H1 (cell line): ENCODE measurements around the gene PKD2. TPM values are rescaled to one million over a fixed set of nuclear protein-coding genes. Genes with fewer than 3 reads are reported as not detected.

Experiments used
- CTCF ChIA-PET: fragments of 300-600 bp; sonication (Branson Sonifier 250); formaldehyde crosslinking; loops from one replicate; lab custom pipeline; 2021; ENCODE audit not compliant: partially characterized antibody; lab: Charles Lee
- POLR2A ChIA-PET: fragments of 300-600 bp; sonication (Branson Sonifier 250); formaldehyde crosslinking; loops from one replicate; lab custom pipeline; 2021; ENCODE audit warnings: inconsistent platforms; ENCODE audit not compliant: partially characterized antibody; lab: Charles Lee
- DNase-seq, 2 experiments: peaks; one replicate each; pipeline versions ENCODE4 v3.0.0 to v3.0.0-alpha.2; 2010 to 2022; ENCODE audit warnings: low spot score in 2 of 2, low read depth in 1 of 2, mixed read lengths in 1 of 2
- FAIRE-seq: peaks from 2 replicates; lab custom pipeline; 2011; peaks lifted over from hg19 to GRCh38; lab: Jason Lieb, UNC
- H2AFZ ChIP-seq: 2 replicates; pipeline ENCODE4 v1.8.1; 2012; ENCODE audit warnings: low read length, inconsistent platforms
- H2AK5ac ChIP-seq: 2 replicates; pipeline ENCODE4 v1.6.1; 2013; ENCODE audit warnings: low read depth, low read length
- H2BK120ac ChIP-seq: replicated peaks from 2 replicates; pipeline ENCODE3; 2013; ENCODE audit warnings: low read depth, low read length, inconsistent platforms
- H2BK12ac ChIP-seq: 2 replicates; pipeline ENCODE4 v1.6.1; 2013; ENCODE audit warnings: low read depth, low read length
- H2BK15ac ChIP-seq: 2 replicates; pipeline ENCODE4 v1.6.1; 2013; ENCODE audit warnings: low read length
- H2BK20ac ChIP-seq: 2 replicates; pipeline ENCODE4 v1.6.1; 2013; ENCODE audit warnings: low read length
- H2BK5ac ChIP-seq: 2 replicates; pipeline ENCODE4 v1.6.1; 2013; ENCODE audit warnings: low read depth, low read length
- H3K14ac ChIP-seq: 2 replicates; pipeline ENCODE4 v1.6.1; 2013; ENCODE audit warnings: inconsistent platforms; ENCODE audit not compliant: insufficient read length
- H3K18ac ChIP-seq: 2 replicates; pipeline ENCODE4 v1.6.1; 2013; ENCODE audit warnings: low read length; ENCODE audit errors: extremely low read depth
- H3K23ac ChIP-seq: 2 replicates; pipeline ENCODE4 v1.6.1; 2013; ENCODE audit warnings: inconsistent platforms; ENCODE audit not compliant: insufficient read length
- H3K23me2 ChIP-seq: 2 replicates; pipeline ENCODE4 v1.6.1; 2013; ENCODE audit warnings: low read depth, low read length
- H3K27ac ChIP-seq: 2 replicates; pipeline ENCODE4 v1.6.1; 2011; ENCODE audit warnings: low read depth, low read length, inconsistent platforms
- H3K27me3 ChIP-seq, 4 experiments: replicated peaks in 1 of 4; 1 replicate in 1 of 4; 2 replicates in 3 of 4; pipeline versions ENCODE4 v1.6.1 to v1.8.1; 2011 to 2013; ENCODE audit warnings: low read length in 3 of 4, mild to moderate bottlenecking in 3 of 4, inconsistent platforms in 2 of 4, mixed read lengths in 2 of 4, moderate library complexity in 1 of 4; ENCODE audit not compliant: control insufficient read depth in 3 of 4, insufficient read depth in 3 of 4; ENCODE audit errors: extremely low read depth in 1 of 4
- H3K36me3 ChIP-seq, 4 experiments: 2 replicates each; pipeline versions ENCODE4 v1.6.1 to v1.8.1; 2011 to 2013; ENCODE audit warnings: mild to moderate bottlenecking in 4 of 4, low read length in 3 of 4, moderate library complexity in 2 of 4, control low read depth in 1 of 4, inconsistent platforms in 1 of 4; ENCODE audit not compliant: insufficient read depth in 4 of 4, control insufficient read depth in 2 of 4
- H3K4ac ChIP-seq: replicated peaks from 2 replicates; pipeline ENCODE3; 2013; ENCODE audit warnings: low read length, low read depth, mixed read lengths, inconsistent platforms; ENCODE audit not compliant: insufficient read length
- H3K4me1 ChIP-seq, 4 experiments: replicated peaks in 1 of 4; 1 replicate in 1 of 4; 2 replicates in 3 of 4; pipeline versions ENCODE4 v1.6.1 to v1.8.1; 2011 to 2013; ENCODE audit warnings: low read length in 3 of 4, inconsistent platforms in 2 of 4, mixed read lengths in 1 of 4; ENCODE audit not compliant: insufficient read depth in 4 of 4, control insufficient read depth in 3 of 4
- H3K4me2 ChIP-seq, 2 experiments: 2 replicates each; pipeline versions ENCODE4 v1.6.1 to v1.8.1; 2011 to 2013; ENCODE audit warnings: low read depth in 2 of 2, low read length in 2 of 2, control low read depth in 1 of 2, inconsistent platforms in 1 of 2, mild to moderate bottlenecking in 1 of 2; ENCODE audit not compliant: insufficient read depth in 1 of 2
- H3K4me3 ChIP-seq, 4 experiments: fragments of 200-600, 300-600 bp in 1 of 4; sonication (generic), shearing (Covaris generic), sonication (Bioruptor Twin) in 1 of 4; 2 replicates each; pipeline versions ENCODE4 v1.5.1 to v1.8.1; 2011 to 2016; ENCODE audit warnings: low read length in 4 of 4, low read depth in 3 of 4, control low read depth in 2 of 4, inconsistent platforms in 2 of 4, mild to moderate bottlenecking in 2 of 4, mixed read lengths in 1 of 4, moderate library complexity in 1 of 4; ENCODE audit not compliant: insufficient read depth in 2 of 4; ENCODE audit errors: extremely low read depth in 1 of 4
- H3K56ac ChIP-seq: replicated peaks from 2 replicates; pipeline ENCODE3; 2013; ENCODE audit warnings: low read depth, mild to moderate bottlenecking, mixed read lengths, low read length, inconsistent platforms; ENCODE audit not compliant: insufficient read length
- H3K79me1 ChIP-seq: 2 replicates; pipeline ENCODE4 v1.6.1; 2013; ENCODE audit warnings: low read depth, low read length, control low read depth
- H3K79me2 ChIP-seq, 2 experiments: 2 replicates each; pipeline versions ENCODE4 v1.6.1 to v1.8.1; 2012 to 2013; ENCODE audit warnings: low read length in 2 of 2, mild to moderate bottlenecking in 2 of 2, inconsistent platforms in 1 of 2; ENCODE audit not compliant: insufficient read depth in 2 of 2, control insufficient read depth in 1 of 2
- H3K9ac ChIP-seq, 4 experiments: replicated peaks in 1 of 4; 1 replicate in 1 of 4; 2 replicates in 3 of 4; pipeline versions ENCODE4 v1.6.1 to v1.8.1; 2011 to 2013; ENCODE audit warnings: low read depth in 3 of 4, low read length in 3 of 4, control low read depth in 2 of 4, mild to moderate bottlenecking in 2 of 4, moderate library complexity in 2 of 4, inconsistent platforms in 1 of 4; ENCODE audit errors: extremely low read depth in 1 of 4
- H3K9me3 ChIP-seq, 2 experiments: 2 replicates each; pipeline versions ENCODE4 v1.6.1 to v1.8.1; 2012 to 2013; ENCODE audit warnings: mild to moderate bottlenecking in 2 of 2, moderate library complexity in 2 of 2, control low read depth in 1 of 2, inconsistent platforms in 1 of 2, low read depth in 1 of 2, low read length in 1 of 2, mixed read lengths in 1 of 2; ENCODE audit not compliant: insufficient read depth in 2 of 2
- H4K20me1 ChIP-seq, 2 experiments: replicated peaks in 1 of 2; 2 replicates each; pipeline versions ENCODE3 to v1.8.1; 2011 to 2013; ENCODE audit warnings: inconsistent platforms in 2 of 2, low read length in 2 of 2, mild to moderate bottlenecking in 1 of 2; ENCODE audit not compliant: insufficient read depth in 2 of 2, control insufficient read depth in 1 of 2
- H4K5ac ChIP-seq: 2 replicates; pipeline ENCODE4 v1.6.1; 2013; ENCODE audit warnings: low read length, low read depth, mixed read lengths, inconsistent platforms; ENCODE audit not compliant: insufficient read length
- H4K8ac ChIP-seq: 2 replicates; pipeline ENCODE4 v1.8.0; 2013; ENCODE audit warnings: mild to moderate bottlenecking, moderate library complexity, low read length, inconsistent platforms; ENCODE audit not compliant: insufficient read depth; ENCODE audit errors: extremely low read depth
- H4K91ac ChIP-seq: replicated peaks from 2 replicates; pipeline ENCODE3; 2013; ENCODE audit warnings: low read length, mixed read lengths, inconsistent platforms; ENCODE audit not compliant: insufficient read length
- CHD1 ChIP-seq: IDR thresholded peaks from 2 replicates; pipeline ENCODE4 v1.6.1; 2012; ENCODE audit warnings: low read depth, low read length, improper control_type of control experiment
- CHD2 ChIP-seq: IDR thresholded peaks from 2 replicates; pipeline ENCODE4 v1.6.1; 2012; ENCODE audit warnings: low read length, improper control_type of control experiment
- JUND ChIP-seq: IDR thresholded peaks from 2 replicates; pipeline ENCODE4 v1.6.1; 2011; ENCODE audit warnings: mild to moderate bottlenecking, improper control_type of control experiment, low read length
- POU5F1 ChIP-seq: IDR thresholded peaks from 2 replicates; pipeline ENCODE4 v1.6.1; 2011; ENCODE audit warnings: low read depth, mild to moderate bottlenecking, low read length, moderate library complexity
- RNF2 ChIP-seq: fragments of 200-900, 300-1000 bp; sonication (generic); IDR thresholded peaks from 2 replicates; pipeline ENCODE4 v1.7.1; 2016; ENCODE audit warnings: borderline replicate concordance, low read depth, mild to moderate bottlenecking, antibody characterized with exemption, low read length; ENCODE audit not compliant: poor library complexity, severe bottlenecking; ENCODE audit errors: missing control alignments
- SP1 ChIP-seq: IDR thresholded peaks from 2 replicates; pipeline ENCODE4 v1.6.1; 2011; ENCODE audit warnings: low read depth, low read length
- TAF1 ChIP-seq: IDR thresholded peaks from 2 replicates; pipeline ENCODE4 v1.6.1; 2011; ENCODE audit warnings: mild to moderate bottlenecking, low read depth, low read length
- YY1 ChIP-seq: IDR thresholded peaks from 2 replicates; pipeline ENCODE4 v1.6.1; 2011; ENCODE audit warnings: low read depth, mild to moderate bottlenecking, low read length
- WGBS, 2 experiments: shearing (Covaris generic) in 1 of 2; methylation state at CpG; one replicate each; pipeline versions ENCODE4 v1.1.6 to v1.1.7; 2013 to 2015; ENCODE audit warnings: low lambda C conversion rate in 2 of 2, mixed read lengths in 2 of 2, inconsistent platforms in 1 of 2, low coverage in 1 of 2, missing lambda C conversion rate in 1 of 2; ENCODE audit not compliant: insufficient replicate concordance in 2 of 2, insufficient coverage in 1 of 2, insufficient read length in 1 of 2; ENCODE audit errors: extremely low coverage in 1 of 2, missing lambda C conversion rate in 1 of 2; 5-methylcytosine and 5-hydroxymethylcytosine counted together
- polyA plus RNA-seq, 7 experiments: library from polyadenylated mRNA; depleted of rRNA in 3 of 7; stranded (reverse) in 5 of 7; unstranded in 2 of 7; fragments of >200 nt in 5 of 7; fragments of 200-250 nt in 2 of 7; gene quantifications; 1 replicate in 5 of 7; 2 replicates in 1 of 7; 4 replicates in 1 of 7; pipeline versions ENCODE4 v1.2.1 to v1.2.3, GENCODE V29; 2011 to 2013; ENCODE audit warnings: missing spikeins in 2 of 7, mixed read lengths in 2 of 7
- total RNA-seq: library from RNA; stranded (reverse); fragmentation: NEBNext Ultra II Directional; extraction: Animal tissue kit (Norgen Biotek cat#: 25700); gene quantifications from 2 replicates; pipeline ENCODE4 v1.2.1, GENCODE V29; 2021
- TF ChIP-seq, protein P1 (sequence below), 3 experiments: IDR thresholded peaks; 1 replicate in 2 of 3; 2 replicates in 1 of 3; pipeline versions ENCODE4 v1.5.1 to v1.6.1; 2011; ENCODE audit warnings: low read length in 3 of 3, mild to moderate bottlenecking in 3 of 3, inconsistent platforms in 2 of 3, low read depth in 1 of 3, moderate library complexity in 1 of 3; ENCODE audit not compliant: insufficient read depth in 1 of 3; ENCODE audit errors: control extremely low read depth in 1 of 3
- TF ChIP-seq, protein P2 (sequence below): IDR thresholded peaks from 2 replicates; pipeline ENCODE4 v1.6.1; 2012; ENCODE audit warnings: inconsistent platforms

PKD2 gene
- total and polyA plus RNA-seq, 2 of the 8 experiments (the other 6 are each of a cell fraction or from before 2014, with no cell fraction given): 16.0 to 32.0 TPM

DNA sequence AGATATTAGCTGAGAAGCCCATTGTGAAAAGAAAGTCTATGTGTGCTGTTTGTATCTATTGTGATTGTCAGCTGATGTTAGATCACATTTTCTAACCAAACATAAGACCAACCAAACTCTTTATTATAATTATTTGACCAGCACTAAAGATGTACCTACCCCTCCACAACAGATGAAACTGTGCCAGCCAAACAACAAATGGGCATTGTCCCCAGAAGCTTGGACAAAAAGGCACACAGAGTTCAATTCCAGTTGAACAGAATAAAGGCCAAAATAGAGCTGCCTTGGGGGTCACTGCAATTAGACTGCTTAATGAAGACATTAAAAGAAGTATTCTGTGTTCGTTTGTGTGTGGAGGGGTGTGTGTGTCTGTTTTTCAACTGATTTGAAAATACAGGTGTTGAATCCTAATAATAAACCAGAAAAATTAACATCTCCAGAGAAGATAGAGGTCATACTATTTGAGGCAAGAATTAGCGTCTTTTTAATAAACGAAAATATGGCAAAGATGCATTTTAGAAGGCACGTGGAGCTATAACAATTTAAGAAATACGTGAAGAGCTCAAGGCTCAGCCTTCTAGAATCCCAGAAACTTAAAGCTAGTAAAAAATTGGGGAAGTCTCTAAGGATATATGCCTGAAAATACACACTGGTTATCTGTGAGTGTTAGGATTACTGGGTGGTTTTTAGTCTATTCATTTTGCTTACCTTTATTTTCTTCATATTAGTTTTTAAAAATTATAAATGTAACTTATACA lies 29.7 kb upstream of the PKD2 start:
- Histone ChIP-seq H3K14ac (no peak overlapping the region), H3K4ac (no peak overlapping the region), H2BK120ac (no peak overlapping the region), H2BK12ac (no peak overlapping the region), H2AK5ac (no peak overlapping the region), H3K27me3 (0 out of 7 replicates have a peak, but pooled peaks cover 0 to 2% (median 0%) of the 10 kb centered on the region in 4 experiments), H2AFZ (no peak overlapping the region), H3K36me3 (no peaks in the 10 kb centered on the region), H3K9me3 (no peaks in the 10 kb centered on the region), H3K79me1 (no peaks in the 10 kb centered on the region), H3K4me1 (peaks cover 2 to 11% (median 6%) of the 10 kb centered on the region in 4 experiments; a peak in 5 of 7 replicates), H4K91ac (no peak overlapping the region), H2BK15ac (no peak overlapping the region), H3K18ac (no peak overlapping the region), H3K56ac (no peak overlapping the region), H4K5ac (no peak overlapping the region), H3K4me2 (no peak overlapping the region), H3K23me2 (no peaks in the 10 kb centered on the region), H2BK5ac (no peak overlapping the region), H3K27ac (no peak overlapping the region), H4K8ac (no peak overlapping the region), H3K79me2 (no peaks in the 10 kb centered on the region), H4K20me1 (no peaks in the 10 kb centered on the region), H3K9ac (no peak overlapping the region), H3K23ac (no peak overlapping the region), H2BK20ac (no peak overlapping the region), H3K4me3 (no peak overlapping the region)
- POLR2A ChIA-PET: interaction anchor here (0.7 to 1.8 kb wide), 3 partner anchors 36 to 51 kb away, joined by 4 to 6 read pairs (median 4); no protein-coding TSS in a partner anchor
- WGBS, 2 experiments: 89% methylated on average over 5 of the region's 5 CpGs; no CpG with 5 or more reads in 1 of the 2 experiments
- no peak for FAIRE-seq
- DNase-seq: no peak
- CTCF ChIA-PET: interaction anchor here (0.9 to 3.6 kb wide), 10 partner anchors 9 to 667 kb away, joined by 3 to 22 read pairs (median 4); no protein-coding TSS in a partner anchor
- TF ChIP-seq CHD2: no peak
- TF ChIP-seq, protein P1, sequence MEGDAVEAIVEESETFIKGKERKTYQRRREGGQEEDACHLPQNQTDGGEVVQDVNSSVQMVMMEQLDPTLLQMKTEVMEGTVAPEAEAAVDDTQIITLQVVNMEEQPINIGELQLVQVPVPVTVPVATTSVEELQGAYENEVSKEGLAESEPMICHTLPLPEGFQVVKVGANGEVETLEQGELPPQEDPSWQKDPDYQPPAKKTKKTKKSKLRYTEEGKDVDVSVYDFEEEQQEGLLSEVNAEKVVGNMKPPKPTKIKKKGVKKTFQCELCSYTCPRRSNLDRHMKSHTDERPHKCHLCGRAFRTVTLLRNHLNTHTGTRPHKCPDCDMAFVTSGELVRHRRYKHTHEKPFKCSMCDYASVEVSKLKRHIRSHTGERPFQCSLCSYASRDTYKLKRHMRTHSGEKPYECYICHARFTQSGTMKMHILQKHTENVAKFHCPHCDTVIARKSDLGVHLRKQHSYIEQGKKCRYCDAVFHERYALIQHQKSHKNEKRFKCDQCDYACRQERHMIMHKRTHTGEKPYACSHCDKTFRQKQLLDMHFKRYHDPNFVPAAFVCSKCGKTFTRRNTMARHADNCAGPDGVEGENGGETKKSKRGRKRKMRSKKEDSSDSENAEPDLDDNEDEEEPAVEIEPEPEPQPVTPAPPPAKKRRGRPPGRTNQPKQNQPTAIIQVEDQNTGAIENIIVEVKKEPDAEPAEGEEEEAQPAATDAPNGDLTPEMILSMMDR (IDR thresholded peaks at IDR 0.05; ENCODE audit: control extremely low read depth in 1 of 3, insufficient read depth in 1 of 3, low read depth in 1 of 3, low read length in 3 of 3): no peak
- no peak for TF ChIP-seq YY1
- no peak for TF ChIP-seq SP1
- TF ChIP-seq, protein P2, sequence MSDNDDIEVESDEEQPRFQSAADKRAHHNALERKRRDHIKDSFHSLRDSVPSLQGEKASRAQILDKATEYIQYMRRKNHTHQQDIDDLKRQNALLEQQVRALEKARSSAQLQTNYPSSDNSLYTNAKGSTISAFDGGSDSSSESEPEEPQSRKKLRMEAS: no peak
- no peak for TF ChIP-seq TAF1
- TF ChIP-seq RNF2: no peak
- TF ChIP-seq JUND: no peak
- no peak for TF ChIP-seq CHD1
- no peak for TF ChIP-seq POU5F1
